Measurements from ENCODE around the gene WDR54. TPM values are rescaled to one million over a fixed set of nuclear protein-coding genes. Genes with fewer than 3 reads are reported as not detected.

The WDR54 gene
- polyA plus RNA-seq, 1 of the 3 experiments (the other 2 are of a cell fraction), result 61.6 TPM

- Histone ChIP-seq H3F3A (replicated peaks; ENCODE audit: insufficient read depth) (no peaks in the 10 kb centered on the region), H3K4me1 (ENCODE audit: control insufficient read depth in 1 of 2, insufficient read depth in 2 of 2, low read depth in 1 of 2, low read length in 1 of 2) (peaks cover 0 to 2% of the 10 kb centered on the region in 2 experiments; a peak in 1 of 4 replicates), H3K9ac (no peak overlapping the region), H2AFZ (ENCODE audit: low read depth) (no peak overlapping the region), H3K36me3 (replicated peaks in 1 of 2; ENCODE audit: control insufficient read depth in 1 of 2, insufficient read depth in 2 of 2, low read length in 1 of 2) (no peaks in the 10 kb centered on the region), H3K4me2 (no peak overlapping the region), H3K9me2 (no peaks in the 10 kb centered on the region), H3K27me3 (ENCODE audit: insufficient read depth) (no peaks in the 10 kb centered on the region), H3K4me3 (ENCODE audit: low read depth in 2 of 2, low read length in 1 of 2) (no peak overlapping the region), H3K27ac (ENCODE audit: low read depth in 2 of 2, low read length in 1 of 2) (no peak overlapping the region), H3K9me3 (no peaks in the 10 kb centered on the region), H4K20me1 (ENCODE audit: insufficient read depth) (no peaks in the 10 kb centered on the region), H3K79me2 (ENCODE audit: insufficient read depth) (peaks cover 4% of the 10 kb centered on the region)
- no peak for DNase-seq
- TF ChIP-seq, protein P1, sequence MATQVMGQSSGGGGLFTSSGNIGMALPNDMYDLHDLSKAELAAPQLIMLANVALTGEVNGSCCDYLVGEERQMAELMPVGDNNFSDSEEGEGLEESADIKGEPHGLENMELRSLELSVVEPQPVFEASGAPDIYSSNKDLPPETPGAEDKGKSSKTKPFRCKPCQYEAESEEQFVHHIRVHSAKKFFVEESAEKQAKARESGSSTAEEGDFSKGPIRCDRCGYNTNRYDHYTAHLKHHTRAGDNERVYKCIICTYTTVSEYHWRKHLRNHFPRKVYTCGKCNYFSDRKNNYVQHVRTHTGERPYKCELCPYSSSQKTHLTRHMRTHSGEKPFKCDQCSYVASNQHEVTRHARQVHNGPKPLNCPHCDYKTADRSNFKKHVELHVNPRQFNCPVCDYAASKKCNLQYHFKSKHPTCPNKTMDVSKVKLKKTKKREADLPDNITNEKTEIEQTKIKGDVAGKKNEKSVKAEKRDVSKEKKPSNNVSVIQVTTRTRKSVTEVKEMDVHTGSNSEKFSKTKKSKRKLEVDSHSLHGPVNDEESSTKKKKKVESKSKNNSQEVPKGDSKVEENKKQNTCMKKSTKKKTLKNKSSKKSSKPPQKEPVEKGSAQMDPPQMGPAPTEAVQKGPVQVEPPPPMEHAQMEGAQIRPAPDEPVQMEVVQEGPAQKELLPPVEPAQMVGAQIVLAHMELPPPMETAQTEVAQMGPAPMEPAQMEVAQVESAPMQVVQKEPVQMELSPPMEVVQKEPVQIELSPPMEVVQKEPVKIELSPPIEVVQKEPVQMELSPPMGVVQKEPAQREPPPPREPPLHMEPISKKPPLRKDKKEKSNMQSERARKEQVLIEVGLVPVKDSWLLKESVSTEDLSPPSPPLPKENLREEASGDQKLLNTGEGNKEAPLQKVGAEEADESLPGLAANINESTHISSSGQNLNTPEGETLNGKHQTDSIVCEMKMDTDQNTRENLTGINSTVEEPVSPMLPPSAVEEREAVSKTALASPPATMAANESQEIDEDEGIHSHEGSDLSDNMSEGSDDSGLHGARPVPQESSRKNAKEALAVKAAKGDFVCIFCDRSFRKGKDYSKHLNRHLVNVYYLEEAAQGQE (IDR thresholded peaks at IDR 0.05; ENCODE audit: low read depth, low read length), result no peak
- no peak for TF ChIP-seq FOXJ3 (CRISPR knock-in tag; IDR thresholded peaks at IDR 0.05)
- TF ChIP-seq RFX5 (IDR thresholded peaks at IDR 0.05; ENCODE audit: low read length), result no peak
- no peak for TF ChIP-seq SMC3 (IDR thresholded peaks at IDR 0.05; ENCODE audit: low read depth, low read length)
- TF ChIP-seq EP300 (IDR thresholded peaks at IDR 0.05; ENCODE audit: borderline replicate concordance in 1 of 2, low read depth in 1 of 2, low read length in 1 of 2), result no peak
- no peak for TF ChIP-seq GATA2 (CRISPR knock-in tag; IDR thresholded peaks at IDR 0.05)
- TF ChIP-seq, protein P2, sequence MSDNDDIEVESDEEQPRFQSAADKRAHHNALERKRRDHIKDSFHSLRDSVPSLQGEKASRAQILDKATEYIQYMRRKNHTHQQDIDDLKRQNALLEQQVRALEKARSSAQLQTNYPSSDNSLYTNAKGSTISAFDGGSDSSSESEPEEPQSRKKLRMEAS (IDR thresholded peaks at IDR 0.05; ENCODE audit: low read depth), result no peak
- TF ChIP-seq PBX3 (IDR thresholded peaks at IDR 0.05), result no peak
- TF ChIP-seq TCF12 (IDR thresholded peaks at IDR 0.05), result no peak
- TF ChIP-seq TEAD4 (IDR thresholded peaks at IDR 0.05; ENCODE audit: borderline replicate concordance, insufficient read depth), result no peak
- TF ChIP-seq ZBTB33 (IDR thresholded peaks at IDR 0.05; ENCODE audit: borderline replicate concordance, low read depth), result no peak
- no peak for TF ChIP-seq RXRA (IDR thresholded peaks at IDR 0.05; ENCODE audit: borderline replicate concordance, low read depth)
- no peak for TF ChIP-seq CHD2 (IDR thresholded peaks at IDR 0.05; ENCODE audit: low read length, partially characterized antibody)
- no peak for TF ChIP-seq ELF1 (IDR thresholded peaks at IDR 0.05)
- no peak for TF ChIP-seq RCOR1 (IDR thresholded peaks at IDR 0.05; ENCODE audit: low read length)
- TF ChIP-seq POLR2AphosphoS5 (IDR thresholded peaks at IDR 0.05; ENCODE audit: low read depth, low read length), result no peak
- TF ChIP-seq SIN3A (IDR thresholded peaks at IDR 0.05; ENCODE audit: borderline replicate concordance, low read depth, low read length), result no peak
- TF ChIP-seq NFIC (IDR thresholded peaks at IDR 0.05; ENCODE audit: borderline replicate concordance), result no peak
- TF ChIP-seq TAF1 (IDR thresholded peaks at IDR 0.05; ENCODE audit: borderline replicate concordance, low read depth, low read length), result no peak
- no peak for TF ChIP-seq MEF2A (IDR thresholded peaks at IDR 0.05; ENCODE audit: borderline replicate concordance, low read depth)
- CTCF ChIA-PET, result interaction anchor here (1.0 kb wide), 1 partner anchor 61 kb away, joined by 4 read pairs; no protein-coding TSS in a partner anchor
- POLR2A ChIA-PET, result no interaction called here
- WGBS (ENCODE audit: low lambda C conversion rate), result 84% methylated on average over 2 of the region's 2 CpGs
Measured at GRCh38 chr2:74396149-74396548, 25.4 kb upstream of the WDR54 start.
